ENCODE measurements around the gene CHCHD3. TPM values are rescaled to one million over a fixed set of nuclear protein-coding genes. Genes with fewer than 3 reads are reported as not detected.

Gene CHCHD3
- total and polyA plus RNA-seq, 9 of the 15 experiments (the other 6 are each of a cell fraction or from before 2014, with no cell fraction given) = 66.2 to 279 (median 204) TPM

GRCh38 chr7:132785870-132786269 lies 296.0 kb downstream of the CHCHD3 start:
- ChIA-PET POLR2A (interaction anchor here (1.0 kb wide), 1 partner anchor 20 kb away, joined by 5 read pairs; no protein-coding TSS in a partner anchor), CTCF (ENCODE audit: low intra/inter-chr PET ratio) (no interaction called here)
- in situ Hi-C loops (cut with MboI) = no loop called here
- no peak for FAIRE-seq
- Histone ChIP-seq H3K9ac (ENCODE audit: insufficient read depth in 1 of 2, low read depth in 2 of 2, low read length in 2 of 2) (no peak overlapping the region), H3K4me2 (ENCODE audit: insufficient read depth, low read length) (no peak overlapping the region), H3K4me1 (replicated peaks in 1 of 2; ENCODE audit: control insufficient read depth in 2 of 2, insufficient read depth in 2 of 2, low read length in 2 of 2) (no peaks in the 10 kb centered on the region), H3K79me2 (ENCODE audit: control insufficient read depth, insufficient read depth, low read length) (no peaks in the 10 kb centered on the region), H2AFZ (ENCODE audit: low read depth, low read length) (no peak overlapping the region), H3K9me1 (ENCODE audit: control insufficient read depth, insufficient read depth, low read length) (no peaks in the 10 kb centered on the region), H3K27me3 (ENCODE audit: control insufficient read depth in 2 of 2, insufficient read depth in 2 of 2, low read length in 2 of 2) (no peaks in the 10 kb centered on the region), H4K20me1 (replicated peaks; ENCODE audit: control insufficient read depth, insufficient read depth, low read length) (no peaks in the 10 kb centered on the region), H3K27ac (ENCODE audit: extremely low read depth, low read depth, low read length) (no peak overlapping the region), H3K9me3 (replicated peaks; ENCODE audit: control insufficient read depth, insufficient read depth, low read depth, low read length) (no peaks in the 10 kb centered on the region), H3K4me3 (no peak overlapping the region), H3K36me3 (ENCODE audit: control insufficient read depth, insufficient read depth, low read length) (peaks cover 49% of the 10 kb centered on the region; the same call in 2 of the 3 replicates)
- WGBS (ENCODE audit: insufficient coverage, low coverage, missing lambda C conversion rate) = 96% methylated on average over 6 of the region's 6 CpGs
- no TSS peak for BruUV-seq (replicated peaks)
- no peak for TF ChIP-seq XRCC5 (IDR thresholded peaks at IDR 0.05; ENCODE audit: low read depth, low read length)
- no peak for TF ChIP-seq ZNF740 (CRISPR knock-in tag; IDR thresholded peaks at IDR 0.05)
- TF ChIP-seq ZNF740 (tag; IDR thresholded peaks at IDR 0.05) = no peak
- TF ChIP-seq EP300 (IDR thresholded peaks at IDR 0.05; ENCODE audit: low read length) = no peak
- no peak for TF ChIP-seq SMARCA5 (IDR thresholded peaks at IDR 0.05)
- TF ChIP-seq BRCA1 (IDR thresholded peaks at IDR 0.05) = no peak
- TF ChIP-seq BRCA1 (CRISPR knock-in tag; IDR thresholded peaks at IDR 0.05) = no peak
- no peak for TF ChIP-seq ZNF785 (CRISPR knock-in tag; IDR thresholded peaks at IDR 0.05)
- TF ChIP-seq ZNF695 (CRISPR knock-in tag; IDR thresholded peaks at IDR 0.05) = no peak
- intact Hi-C loops (cut with micrococcal nuclease) = no loop called here
- DNase-seq (ENCODE audit: extremely low read depth in 1 of 4, low spot score in 3 of 4) = no peak
- ATAC-seq = no peak

Data from K562 (cell line).